CD4-positive, alpha-beta T cell treated with Interleukin-12 subunit alpha and Interleukin-12 subunit beta, for 1 hour (primary cell): Measurements from ENCODE around the gene GPX5.
"Not testable (repeated sequence)": the region's sequence is repeated elsewhere in the genome, so short reads cannot be mapped to it uniquely, and the experiment has no call there.

ENCODE experiments used
- DNase-seq: peaks from one replicate; pipeline ENCODE4 v3.0.0-alpha.2; 2020

Gene GPX5, protein sequence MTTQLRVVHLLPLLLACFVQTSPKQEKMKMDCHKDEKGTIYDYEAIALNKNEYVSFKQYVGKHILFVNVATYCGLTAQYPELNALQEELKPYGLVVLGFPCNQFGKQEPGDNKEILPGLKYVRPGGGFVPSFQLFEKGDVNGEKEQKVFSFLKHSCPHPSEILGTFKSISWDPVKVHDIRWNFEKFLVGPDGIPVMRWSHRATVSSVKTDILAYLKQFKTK

DNA sequence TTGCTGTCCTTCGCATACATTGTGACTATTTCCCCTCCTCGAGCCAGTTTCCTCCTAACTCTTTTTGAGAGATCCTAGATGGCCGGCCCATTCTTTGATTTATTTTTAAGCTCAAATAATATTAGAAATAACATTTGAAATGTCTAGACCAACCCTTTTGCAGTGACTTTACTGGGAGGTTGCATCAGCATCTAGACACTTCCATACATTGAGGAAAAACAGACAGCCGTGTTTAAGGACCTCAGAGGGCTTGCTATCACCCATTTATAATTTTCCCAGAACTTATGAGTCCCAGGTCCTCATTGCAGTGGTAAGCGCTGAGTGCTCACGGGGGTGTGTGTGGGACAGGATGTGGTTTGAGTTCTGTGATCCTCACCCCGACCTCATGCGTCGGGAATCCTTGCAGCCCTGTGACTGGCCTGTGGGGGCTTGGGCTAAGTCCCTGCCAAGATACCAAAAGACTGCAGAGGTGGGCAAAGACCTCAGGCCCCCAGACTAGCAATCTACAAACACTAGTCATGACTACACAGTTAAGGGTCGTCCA is at the start of gene GPX5:
Gene GPX5 (plus strand): TSS at position 386 of the 544 bp plus-strand sequence. CDS start 133 bp downstream, at position 519.
- no peak for DNase-seq

GRCh38 chr6:28478518-28478917 is 47.2 kb upstream of the GPX5 start:
- DNase-seq = no peak

- DNase-seq = no peak
Measured at GRCh38 chr6:28480253-28480932, 45.3 kb upstream of the GPX5 start.

DNA sequence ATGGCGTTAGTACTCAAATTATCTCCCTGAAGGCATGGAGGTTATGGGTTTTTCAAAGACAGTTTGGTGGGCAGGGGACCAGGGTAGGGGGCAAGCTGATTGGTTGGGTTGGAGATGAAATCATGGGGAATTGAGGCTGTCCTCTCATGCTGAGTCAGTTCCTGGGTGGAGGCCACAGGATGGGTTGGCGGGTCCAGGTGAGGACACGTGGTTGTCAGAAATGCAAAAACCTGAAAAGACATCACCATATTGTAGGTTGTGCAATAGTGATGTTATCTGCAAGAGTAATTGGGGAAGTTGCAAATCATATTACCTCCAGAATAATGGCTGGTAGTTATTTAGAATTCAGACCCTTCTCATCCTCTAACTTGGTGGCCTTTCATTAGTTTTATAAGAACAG is 40.2 kb upstream of the GPX5 start:
- no peak for DNase-seq

- DNase-seq = no peak
Measured at GRCh38 chr6:28486533-28486932, 39.1 kb upstream of the GPX5 start.

- no peak for DNase-seq
Measured at GRCh38 chr6:28486988-28487742, 38.5 kb upstream of the GPX5 start.

GRCh38 chr6:28488916-28489365 is 36.7 kb upstream of the GPX5 start:
- DNase-seq = peak; percentile 34

GRCh38 chr6:28489366-28490204 is 36.1 kb upstream of the GPX5 start:
- DNase-seq = peak; percentile 35

DNA sequence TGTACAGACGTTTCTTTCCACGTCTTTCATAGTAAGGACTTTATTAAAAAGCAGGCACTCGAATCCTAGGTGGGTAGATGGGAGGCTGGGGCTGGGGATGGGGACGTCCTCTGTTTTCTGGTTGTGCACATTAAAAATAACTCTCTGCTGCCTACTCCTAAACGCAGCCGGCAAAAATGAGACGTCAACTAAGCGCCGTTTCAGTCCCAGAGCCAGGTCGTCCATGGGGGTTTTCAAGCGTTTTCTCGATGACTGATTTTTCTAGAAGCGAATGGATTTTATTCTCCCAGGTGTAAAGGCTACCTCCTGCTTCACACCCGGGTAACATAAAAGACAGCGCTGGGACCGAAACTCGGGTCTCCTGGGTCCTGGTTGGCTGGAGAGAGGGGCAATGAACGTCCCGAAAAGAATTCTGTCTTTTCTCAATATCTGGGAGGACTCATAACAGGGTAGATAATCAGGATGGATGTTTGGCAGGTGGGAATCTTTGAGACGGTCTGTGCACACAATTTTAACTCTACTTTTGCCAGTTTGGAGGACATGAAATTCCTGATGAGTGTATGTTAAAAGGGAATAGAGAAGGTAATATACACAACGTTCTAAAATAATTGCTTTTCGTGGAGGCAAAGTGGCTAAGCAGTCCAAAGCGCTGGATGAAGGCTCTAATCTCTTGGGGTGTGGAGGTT is 35.3 kb upstream of the GPX5 start:
- DNase-seq = no peak

DNA sequence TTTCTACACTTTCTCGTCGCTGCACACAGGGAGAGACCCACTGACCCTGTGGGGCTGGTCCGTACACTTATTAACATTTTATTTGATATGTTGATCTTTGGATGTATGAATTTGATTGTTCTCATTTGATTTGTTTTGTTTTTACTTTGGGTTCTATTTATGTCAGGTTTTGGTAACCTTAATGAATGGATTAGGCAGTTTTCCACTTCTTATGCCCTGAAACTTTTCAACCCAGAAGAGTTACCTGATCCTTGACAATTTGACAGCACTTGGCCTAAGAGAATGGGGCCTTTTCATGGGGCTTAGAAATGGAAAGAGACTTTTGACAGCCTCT is 33.7 kb upstream of the GPX5 start:
- no peak for DNase-seq

DNA sequence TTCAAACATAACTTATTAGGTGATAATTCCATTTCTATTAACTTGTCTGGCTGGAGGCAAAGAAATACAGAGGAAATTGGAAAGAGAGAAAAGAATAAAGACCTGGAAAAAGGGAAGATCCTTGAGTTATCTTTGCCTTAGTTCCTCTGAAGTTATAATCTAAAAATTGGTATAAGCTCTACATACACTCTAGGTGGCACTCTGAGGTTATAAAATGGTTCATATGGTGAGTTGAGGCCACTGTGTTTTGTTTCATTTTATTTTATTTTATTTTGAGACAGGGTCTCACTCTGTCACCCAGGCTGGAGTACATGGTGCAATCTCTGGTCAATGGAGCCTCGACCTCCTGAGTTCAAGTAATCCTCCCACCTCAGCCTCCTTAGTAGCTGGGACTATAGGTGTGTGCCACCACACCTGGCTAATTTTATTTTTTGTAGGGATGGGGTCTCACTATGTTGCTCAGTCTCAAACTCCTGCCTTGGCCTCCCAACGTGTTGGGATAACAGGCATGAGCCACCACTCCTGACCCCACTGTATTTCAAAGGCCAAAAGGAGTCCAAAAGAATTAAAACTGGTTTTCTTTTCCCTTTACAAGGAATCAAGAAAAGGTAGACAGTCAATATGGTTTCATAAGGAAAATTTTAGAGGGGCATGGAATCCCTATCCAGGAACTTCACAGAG is 29.4 kb upstream of the GPX5 start:
- DNase-seq = peak; percentile 17

- DNase-seq = no peak
Measured at GRCh38 chr6:28497306-28497705, 28.4 kb upstream of the GPX5 start.

DNA sequence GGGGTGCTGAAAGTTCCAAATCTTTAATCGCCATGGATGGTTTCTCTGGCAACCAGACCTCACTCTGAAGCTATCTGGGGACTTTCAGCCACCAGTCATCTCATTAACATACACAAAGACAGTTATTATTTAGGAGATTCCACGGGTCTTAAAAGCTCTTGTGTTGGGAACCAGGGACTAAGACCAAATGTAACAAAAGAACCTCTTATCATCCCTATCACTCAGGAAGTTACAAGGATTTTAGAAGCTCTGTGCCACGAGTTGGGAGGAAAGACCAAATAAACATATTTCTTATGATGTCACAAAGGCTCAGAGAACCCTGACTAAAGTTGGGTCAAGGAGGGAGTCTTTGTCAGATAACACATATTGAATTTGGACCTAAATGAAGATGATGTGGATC is 27.8 kb upstream of the GPX5 start:
- DNase-seq = no peak

- no peak for DNase-seq
Measured at GRCh38 chr6:28501259-28501658, 24.4 kb upstream of the GPX5 start.

DNA sequence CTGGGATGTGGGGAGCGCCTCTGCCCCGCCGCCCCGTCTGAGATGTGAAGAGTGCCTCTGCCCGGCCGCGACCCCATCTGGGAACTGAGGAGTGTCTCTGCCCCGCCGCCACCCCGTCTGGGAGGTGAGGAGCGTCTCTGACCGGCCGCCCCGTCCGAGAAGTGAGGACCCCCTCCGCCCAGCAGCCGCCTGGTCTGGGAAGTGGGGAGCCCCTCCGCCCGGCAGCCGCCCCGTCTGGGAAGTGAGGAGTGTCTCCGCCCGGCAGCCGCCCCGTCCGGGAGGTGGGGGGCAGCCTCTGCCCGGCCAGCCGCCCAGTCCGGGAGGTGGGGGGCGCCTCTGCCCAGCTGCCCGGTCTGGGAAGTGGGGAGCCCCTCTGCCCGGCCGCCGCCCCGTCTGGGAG is 23.5 kb upstream of the GPX5 start:
- not testable (repeated sequence) for DNase-seq

DNA sequence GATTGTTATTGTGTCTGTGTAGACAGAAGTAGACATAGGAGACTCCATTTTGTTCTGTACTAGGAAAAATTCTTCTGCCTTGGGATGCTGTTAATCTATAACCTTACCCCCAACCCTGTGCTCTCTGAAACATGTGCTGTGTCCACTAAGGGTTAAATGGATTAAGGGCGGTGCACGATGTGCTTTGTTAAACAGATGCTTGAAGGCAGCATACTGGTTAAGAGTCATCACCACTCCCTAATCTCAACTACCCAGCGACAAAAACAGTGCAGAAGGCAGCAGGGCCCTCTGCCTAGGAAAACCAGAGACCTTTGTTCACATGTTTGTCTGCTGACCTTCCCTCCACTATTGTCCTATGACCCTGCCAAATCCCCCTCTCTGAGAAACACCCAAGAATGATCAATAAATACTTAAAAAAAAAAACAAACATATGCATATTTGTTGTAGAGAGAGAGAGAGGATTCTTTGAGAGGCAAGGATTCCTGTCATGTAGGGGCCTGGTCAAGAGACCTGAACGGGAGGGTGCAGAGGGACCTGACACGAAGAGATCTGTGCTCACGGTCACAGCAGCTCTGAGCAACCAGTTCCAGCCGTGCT is 22.9 kb upstream of the GPX5 start:
- DNase-seq = not testable (repeated sequence)

- no peak for DNase-seq
Measured at GRCh38 chr6:28505733-28506132, 19.9 kb upstream of the GPX5 start.

DNA sequence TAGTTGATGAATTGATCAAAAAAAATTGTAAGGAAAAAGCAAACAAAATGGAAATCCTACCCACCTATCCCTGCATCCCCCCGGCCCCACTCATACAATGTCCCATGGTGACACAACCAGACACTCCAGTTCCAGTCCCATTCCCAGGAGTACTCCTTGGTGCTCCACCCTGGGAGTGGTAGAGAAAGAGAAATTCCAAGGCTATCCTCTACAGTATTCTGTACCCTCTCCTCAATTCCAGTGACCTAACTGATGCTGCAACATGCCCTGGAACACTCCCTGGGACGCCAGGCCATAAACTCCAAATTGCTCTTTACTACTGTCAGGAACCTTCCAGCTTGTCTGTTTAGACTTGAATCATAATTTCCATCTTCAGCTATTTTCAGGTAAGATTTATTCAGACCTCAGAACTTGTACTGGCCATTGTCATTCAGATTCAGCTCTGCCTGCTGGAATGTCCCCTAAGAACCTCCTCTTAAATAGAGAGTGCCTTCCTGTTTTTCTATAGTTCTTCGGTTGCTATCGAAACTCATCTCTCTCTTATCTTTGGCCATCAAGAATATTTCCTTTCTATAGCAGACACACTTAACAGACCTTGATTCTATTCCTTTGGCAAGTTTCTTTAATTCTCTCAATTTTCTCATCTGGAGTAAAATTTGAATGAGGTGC is 18.7 kb upstream of the GPX5 start:
- no peak for DNase-seq

DNA sequence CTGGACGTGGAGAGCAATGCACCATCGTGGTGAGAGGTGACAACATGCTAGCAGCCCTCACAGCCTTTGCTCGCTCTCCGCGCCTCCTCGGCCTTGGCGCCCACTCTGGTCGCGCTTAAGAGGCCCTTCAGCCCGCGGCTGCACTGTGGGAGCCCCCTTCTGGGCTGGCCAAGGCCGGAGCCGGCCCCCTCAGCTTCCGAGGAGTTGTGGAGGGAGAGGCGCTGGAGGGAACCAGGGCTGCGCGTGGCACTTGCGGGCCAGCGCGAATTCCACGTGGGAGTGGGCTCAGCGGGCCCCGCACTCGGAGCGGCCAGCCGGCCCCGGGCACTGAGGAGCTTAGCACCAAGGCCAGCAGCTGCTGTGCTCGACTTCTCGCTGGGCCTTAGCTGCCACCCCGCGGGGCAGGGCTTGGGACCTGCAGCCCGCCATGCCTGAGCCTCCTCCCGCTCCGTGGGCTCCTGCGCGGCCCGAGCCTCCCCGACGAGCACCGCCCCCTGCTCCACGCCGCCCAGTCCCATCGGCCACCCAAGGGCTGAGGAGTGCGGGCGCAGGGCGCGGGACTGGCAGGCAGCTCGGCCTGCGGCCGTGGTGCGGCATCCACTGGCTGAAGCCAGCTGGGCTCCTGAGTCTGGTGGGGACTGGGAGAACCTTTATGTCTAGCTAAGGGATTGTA is 13.9 kb upstream of the GPX5 start:
- no peak for DNase-seq

DNA sequence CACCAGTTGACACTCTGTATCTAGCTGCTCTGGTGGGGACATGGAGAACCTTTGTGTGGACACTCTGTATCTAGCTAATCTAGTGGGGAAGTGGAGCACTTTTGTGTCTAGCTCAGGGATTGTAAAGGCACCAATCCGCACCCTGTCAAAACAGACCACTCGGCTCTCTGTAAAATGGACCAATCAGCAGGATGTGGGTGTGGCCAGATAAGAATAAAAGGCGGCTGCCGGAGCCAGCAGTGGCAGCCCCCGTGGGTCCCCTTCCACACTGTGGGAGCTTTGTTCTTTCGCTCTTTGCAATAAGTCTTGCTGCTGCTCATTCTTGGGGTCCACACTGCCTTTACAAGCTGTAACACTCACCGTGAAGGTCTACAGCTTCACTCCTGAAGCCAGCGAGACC is 13.3 kb upstream of the GPX5 start:
- DNase-seq = not testable (repeated sequence)
